ENCODE measurements around the gene EXO1. TPM values are rescaled to one million over a fixed set of nuclear protein-coding genes. Genes with fewer than 3 reads are reported as not detected.

The EXO1 gene
- total and polyA plus RNA-seq, 5 donors from 2014 or later, result 0.83 to 2.7 (median 2.0) TPM

DNA sequence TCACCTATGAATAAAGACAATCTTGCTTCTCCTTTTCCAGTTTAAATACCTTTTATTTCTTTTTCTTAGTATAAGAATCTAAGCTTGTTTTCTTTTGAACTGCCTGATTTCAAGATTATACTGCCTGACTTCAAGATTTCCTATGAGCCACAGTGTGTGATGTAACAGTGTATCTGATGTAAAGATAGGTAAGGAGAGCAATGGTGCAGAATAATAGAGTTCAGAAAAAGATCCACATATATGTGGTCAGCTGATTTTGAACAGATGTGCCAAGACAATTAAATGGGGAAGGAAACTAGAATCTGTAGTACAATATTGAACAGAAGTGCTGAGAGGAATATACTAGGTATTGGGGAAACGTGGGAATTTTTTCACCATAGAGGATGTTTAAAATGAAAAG lies 21.0 kb downstream of the EXO1 start:
- DNase-seq (no peak), ATAC-seq (ENCODE audit: low read depth in 2 of 2) (no peak)
- Histone ChIP-seq H3K4me1 (ENCODE audit: control insufficient read depth, insufficient read depth, low read length, poor library complexity, severe bottlenecking) (no peaks in the 10 kb centered on the region), H3K4me3 (ENCODE audit: low read depth, low read length) (no peak overlapping the region), H3K27me3 (ENCODE audit: control insufficient read depth, insufficient read depth, low read length) (no peaks in the 10 kb centered on the region), H3K36me3 (ENCODE audit: control insufficient read depth, insufficient read depth, low read length) (no peaks in the 10 kb centered on the region), H3K9me3 (ENCODE audit: control insufficient read depth in 2 of 2, low read length in 2 of 2) (no peaks in the 10 kb centered on the region), H3K27ac (ENCODE audit: insufficient read depth, low read length, poor library complexity, severe bottlenecking) (no peak overlapping the region)
- Mint-ChIP-seq H3K27ac (peak overlapping the region in 1 of 3 donors; percentile 3), H3K4me1 (peaks cover 0 to 5% (median 3%) of the 10 kb centered on the region in 4 donors), H3K27me3 (no peaks in the 10 kb centered on the region), H3K9me3 (peaks cover 0 to under 1% (median 0%) of the 10 kb centered on the region in 7 donors), H3K36me3 (peaks cover 5% of the 10 kb centered on the region), H3K4me3 (no peak overlapping the region)

GRCh38 chr1:241870336-241870735 lies 22.3 kb downstream of the EXO1 start:
- H3K27me3 Mint-ChIP-seq, result no peaks in the 10 kb centered on the region

DNA sequence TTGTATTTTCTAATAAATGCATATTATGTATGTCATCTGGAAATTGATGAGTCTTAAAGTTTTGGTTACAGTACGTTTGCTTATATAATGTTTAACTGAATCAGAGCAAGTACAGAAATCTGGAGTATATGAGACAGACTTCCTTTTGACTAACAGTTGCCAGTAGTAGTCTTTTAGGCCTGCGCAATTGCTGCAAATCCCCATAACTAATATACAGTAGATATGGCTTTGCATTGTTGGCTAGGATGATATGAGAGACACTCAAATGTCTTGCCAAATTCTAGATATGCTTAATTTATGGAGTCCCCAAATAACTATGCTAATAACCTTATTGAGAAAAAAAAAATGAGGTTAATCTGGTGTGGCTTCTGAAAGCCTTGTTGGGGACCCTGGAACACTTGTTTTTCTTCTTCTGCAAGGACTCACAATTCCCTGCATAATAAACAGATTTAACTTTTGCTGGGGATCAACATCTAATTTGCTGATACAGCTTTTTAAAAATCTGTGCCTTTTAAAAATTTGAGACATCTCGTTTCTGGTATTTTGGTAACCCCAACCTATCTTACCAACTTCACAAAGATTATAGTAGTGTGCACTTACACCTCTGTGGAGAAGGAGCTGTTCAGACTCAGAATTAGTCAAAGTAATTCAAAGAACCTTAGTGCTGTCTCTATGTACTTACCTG lies 22.9 kb downstream of the EXO1 start:
- Mint-ChIP-seq H3K4me1 (peaks cover 0 to 5% (median 1%) of the 10 kb centered on the region in 4 donors), H3K36me3 (peaks cover 5% of the 10 kb centered on the region), H3K27me3 (no peaks in the 10 kb centered on the region), H3K9me3 (no peaks in the 10 kb centered on the region), H3K27ac (no peak overlapping the region), H3K4me3 (no peak overlapping the region)
- Histone ChIP-seq H3K4me3 (ENCODE audit: low read depth, low read length) (no peak overlapping the region), H3K27ac (ENCODE audit: insufficient read depth, low read length, poor library complexity, severe bottlenecking) (no peak overlapping the region), H3K36me3 (ENCODE audit: control insufficient read depth, insufficient read depth, low read length) (no peaks in the 10 kb centered on the region), H3K9me3 (ENCODE audit: control insufficient read depth in 2 of 2, low read length in 2 of 2) (no peaks in the 10 kb centered on the region), H3K4me1 (ENCODE audit: control insufficient read depth, insufficient read depth, low read length, poor library complexity, severe bottlenecking) (no peaks in the 10 kb centered on the region), H3K27me3 (ENCODE audit: control insufficient read depth, insufficient read depth, low read length) (no peaks in the 10 kb centered on the region)
- ATAC-seq (ENCODE audit: low read depth in 2 of 2) (no peak), DNase-seq (no peak)

More at GRCh38 chr1:241870336-241870735, 22.3 kb downstream of the EXO1 start:
- ATAC-seq (ENCODE audit: low read depth in 2 of 2), result no peak
- Mint-ChIP-seq H3K4me3 (no peak overlapping the region), H3K36me3 (peaks cover 5% of the 10 kb centered on the region), H3K9me3 (no peaks in the 10 kb centered on the region), H3K27ac (no peak overlapping the region), H3K4me1 (peaks cover 0 to 5% (median 1%) of the 10 kb centered on the region in 4 donors)
- H3K27ac ChIP-seq (ENCODE audit: insufficient read depth, low read length, poor library complexity, severe bottlenecking), result no peak overlapping the region
- no peaks in the 10 kb centered on the region for H3K4me1 ChIP-seq (ENCODE audit: control insufficient read depth, insufficient read depth, low read length, poor library complexity, severe bottlenecking)
- no peak overlapping the region for H3K4me3 ChIP-seq (ENCODE audit: low read depth, low read length)
- DNase-seq, result no peak
- no peaks in the 10 kb centered on the region for H3K36me3 ChIP-seq (ENCODE audit: control insufficient read depth, insufficient read depth, low read length)
- no peaks in the 10 kb centered on the region for H3K27me3 ChIP-seq (ENCODE audit: control insufficient read depth, insufficient read depth, low read length)
- no peaks in the 10 kb centered on the region for H3K9me3 ChIP-seq (ENCODE audit: control insufficient read depth in 2 of 2, low read length in 2 of 2)

DNA sequence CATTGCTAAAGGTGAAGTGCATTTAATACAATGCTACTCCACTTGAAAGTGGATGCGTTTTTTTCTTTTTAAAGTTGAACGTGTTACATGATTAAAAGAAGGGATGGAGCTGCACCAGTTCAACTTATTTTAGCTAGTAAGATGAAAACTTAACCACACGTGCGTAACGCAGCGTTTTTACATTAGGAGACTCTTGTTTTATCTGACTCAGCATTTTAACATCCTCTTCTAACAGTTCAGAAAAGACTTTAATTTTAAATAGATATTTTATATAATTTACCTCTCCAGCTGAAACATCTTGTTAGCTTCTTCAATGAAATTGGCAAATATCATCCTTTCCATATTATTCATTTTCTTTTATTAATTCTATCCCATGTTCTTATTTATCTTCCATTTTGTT lies 33.4 kb downstream of the EXO1 start:
- no peaks in the 10 kb centered on the region for H3K4me1 ChIP-seq (ENCODE audit: control insufficient read depth, insufficient read depth, low read length, poor library complexity, severe bottlenecking)
- Mint-ChIP-seq H3K4me1 (peaks cover 0 to 11% (median 2%) of the 10 kb centered on the region in 4 donors), H3K27me3 (no peaks in the 10 kb centered on the region), H3K36me3 (peaks cover 6% of the 10 kb centered on the region), H3K9me3 (no peaks in the 10 kb centered on the region), H3K4me3 (no peak overlapping the region), H3K27ac (no peak overlapping the region)
- ATAC-seq (ENCODE audit: low read depth in 2 of 2), result no peak
- no peak overlapping the region for H3K4me3 ChIP-seq (ENCODE audit: low read depth, low read length)
- H3K27me3 ChIP-seq (ENCODE audit: control insufficient read depth, insufficient read depth, low read length), result no peaks in the 10 kb centered on the region
- H3K27ac ChIP-seq (ENCODE audit: insufficient read depth, low read length, poor library complexity, severe bottlenecking), result no peak overlapping the region
- no peaks in the 10 kb centered on the region for H3K9me3 ChIP-seq (ENCODE audit: control insufficient read depth in 2 of 2, low read length in 2 of 2)
- DNase-seq, result no peak
- no peaks in the 10 kb centered on the region for H3K36me3 ChIP-seq (ENCODE audit: control insufficient read depth, insufficient read depth, low read length)

DNA sequence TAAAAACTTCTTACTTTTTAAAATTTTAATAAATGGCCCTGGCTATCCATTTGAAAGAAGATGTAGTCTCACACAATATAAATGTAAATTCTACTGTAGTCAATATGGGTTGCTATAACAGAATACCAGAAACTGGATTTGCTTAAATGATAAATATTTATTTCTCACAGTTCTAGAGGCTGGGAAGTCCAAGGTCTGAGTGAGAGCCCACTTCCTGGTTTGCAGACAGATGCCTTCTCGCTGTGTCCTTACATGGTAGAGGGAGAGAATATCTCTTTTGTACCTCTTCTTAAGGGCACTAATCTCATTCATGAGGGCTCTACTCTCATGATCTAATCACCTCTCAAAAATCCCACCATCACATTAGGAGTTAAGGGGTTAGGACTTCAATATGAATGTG lies 35.2 kb downstream of the EXO1 start:
- H3K27me3 Mint-ChIP-seq, result no peaks in the 10 kb centered on the region
- no peak for ATAC-seq (ENCODE audit: low read depth in 2 of 2)
- Histone ChIP-seq H3K4me3 (ENCODE audit: low read depth, low read length) (no peak overlapping the region), H3K27me3 (ENCODE audit: control insufficient read depth, insufficient read depth, low read length) (no peaks in the 10 kb centered on the region), H3K36me3 (ENCODE audit: control insufficient read depth, insufficient read depth, low read length) (no peaks in the 10 kb centered on the region), H3K4me1 (ENCODE audit: control insufficient read depth, insufficient read depth, low read length, poor library complexity, severe bottlenecking) (no peaks in the 10 kb centered on the region), H3K27ac (ENCODE audit: insufficient read depth, low read length, poor library complexity, severe bottlenecking) (no peak overlapping the region), H3K9me3 (ENCODE audit: control insufficient read depth in 2 of 2, low read length in 2 of 2) (no peaks in the 10 kb centered on the region)
- no peak overlapping the region for H3K27ac Mint-ChIP-seq
- H3K9me3 Mint-ChIP-seq, result no peaks in the 10 kb centered on the region
- peaks cover 0 to 11% (median 0%) of the 10 kb centered on the region in 4 donors for H3K4me1 Mint-ChIP-seq
- DNase-seq, result no peak
- H3K4me3 Mint-ChIP-seq, result no peak overlapping the region
- H3K36me3 Mint-ChIP-seq, result peaks cover 6% of the 10 kb centered on the region

DNA sequence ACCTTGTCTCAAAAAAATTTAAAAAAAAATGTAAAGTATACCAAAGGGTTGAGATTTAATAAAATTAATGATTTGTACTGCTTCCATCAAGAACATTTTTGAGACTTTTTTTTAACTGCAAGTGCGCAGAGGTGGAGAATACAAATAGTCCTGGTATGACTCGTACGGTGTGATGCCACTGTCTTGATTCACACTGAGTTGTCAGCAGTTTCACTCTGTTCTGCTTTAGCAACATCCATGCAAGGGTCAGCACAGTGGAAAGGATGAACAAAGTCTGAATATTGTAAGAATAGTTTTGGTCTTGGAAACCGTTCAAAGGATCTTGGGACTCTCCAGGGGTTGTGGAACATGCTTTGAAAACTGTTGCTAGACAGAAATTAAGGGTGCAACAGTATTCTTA lies 40.2 kb downstream of the EXO1 start:
- no peaks in the 10 kb centered on the region for H3K36me3 ChIP-seq (ENCODE audit: control insufficient read depth, insufficient read depth, low read length)
- ATAC-seq (ENCODE audit: low read depth in 2 of 2) (no peak), DNase-seq (no peak)
- H3K4me1 ChIP-seq (ENCODE audit: control insufficient read depth, insufficient read depth, low read length, poor library complexity, severe bottlenecking), result no peaks in the 10 kb centered on the region
- H3K27ac ChIP-seq (ENCODE audit: insufficient read depth, low read length, poor library complexity, severe bottlenecking), result no peak overlapping the region
- H3K4me3 Mint-ChIP-seq, result no peak overlapping the region
- H3K9me3 Mint-ChIP-seq, result no peaks in the 10 kb centered on the region
- H3K4me3 ChIP-seq (ENCODE audit: low read depth, low read length), result no peak overlapping the region
- no peaks in the 10 kb centered on the region for H3K27me3 Mint-ChIP-seq
- H3K4me1 Mint-ChIP-seq, result peaks cover 0 to 11% (median under 1%) of the 10 kb centered on the region in 4 donors
- no peaks in the 10 kb centered on the region for H3K27me3 ChIP-seq (ENCODE audit: control insufficient read depth, insufficient read depth, low read length)
- no peaks in the 10 kb centered on the region for H3K9me3 ChIP-seq (ENCODE audit: control insufficient read depth in 2 of 2, low read length in 2 of 2)
- H3K36me3 Mint-ChIP-seq, result peaks cover 6% of the 10 kb centered on the region
- H3K27ac Mint-ChIP-seq, result no peak overlapping the region

DNA sequence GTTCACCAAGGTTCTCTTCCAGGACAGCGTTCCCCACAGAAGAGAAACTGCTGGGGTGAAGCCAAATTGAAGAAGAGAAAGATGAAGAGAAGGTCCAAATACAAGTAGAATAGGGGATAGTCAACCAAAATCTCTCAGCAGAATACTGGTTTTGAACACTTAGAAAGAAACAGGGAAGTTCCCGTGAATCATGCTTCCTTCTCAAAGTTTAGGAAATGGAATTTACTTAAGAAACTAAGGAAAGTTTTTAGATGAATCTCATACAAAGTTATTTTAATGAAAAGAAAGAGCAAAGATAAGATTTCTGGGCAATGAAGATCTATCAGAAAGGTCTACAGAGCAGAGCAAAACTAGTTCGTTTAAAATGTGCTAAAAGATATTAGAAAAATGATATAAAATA lies 43.3 kb downstream of the EXO1 start:
- H3K9me3 Mint-ChIP-seq, result no peaks in the 10 kb centered on the region
- Histone ChIP-seq H3K27me3 (ENCODE audit: control insufficient read depth, insufficient read depth, low read length) (no peaks in the 10 kb centered on the region), H3K9me3 (ENCODE audit: control insufficient read depth in 2 of 2, low read length in 2 of 2) (no peaks in the 10 kb centered on the region), H3K36me3 (ENCODE audit: control insufficient read depth, insufficient read depth, low read length) (no peaks in the 10 kb centered on the region), H3K4me3 (ENCODE audit: low read depth, low read length) (no peak overlapping the region), H3K4me1 (ENCODE audit: control insufficient read depth, insufficient read depth, low read length, poor library complexity, severe bottlenecking) (no peaks in the 10 kb centered on the region), H3K27ac (ENCODE audit: insufficient read depth, low read length, poor library complexity, severe bottlenecking) (no peak overlapping the region)
- ATAC-seq (ENCODE audit: low read depth in 2 of 2) (no peak), DNase-seq (no peak)
- H3K4me1 Mint-ChIP-seq, result peaks cover 0 to 6% (median under 1%) of the 10 kb centered on the region in 4 donors
- H3K27me3 Mint-ChIP-seq, result no peaks in the 10 kb centered on the region
- no peak overlapping the region for H3K4me3 Mint-ChIP-seq
- no peaks in the 10 kb centered on the region for H3K36me3 Mint-ChIP-seq
- no peak overlapping the region for H3K27ac Mint-ChIP-seq

DNA sequence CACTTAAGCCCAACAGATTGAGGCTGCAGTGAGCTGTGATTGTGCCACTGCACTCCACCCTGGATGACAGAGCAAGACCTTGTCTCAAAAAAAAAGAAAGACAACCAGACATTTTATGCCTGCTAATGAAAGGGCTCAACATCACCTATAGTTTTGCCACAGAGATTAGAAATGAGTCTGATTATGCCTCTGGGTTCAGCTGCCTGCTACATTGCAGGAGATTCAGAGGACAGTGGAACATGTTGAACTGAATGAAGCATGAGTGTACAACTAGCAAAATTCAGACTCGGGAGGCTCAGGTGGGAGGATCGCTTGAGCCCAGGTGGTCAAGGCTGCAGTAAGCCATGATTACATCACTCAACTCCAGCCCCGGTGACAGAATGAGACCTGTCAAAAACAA lies 46.0 kb downstream of the EXO1 start:
- Mint-ChIP-seq H3K9me3 (no peaks in the 10 kb centered on the region), H3K27me3 (no peaks in the 10 kb centered on the region), H3K4me1 (peaks cover 0 to 6% (median under 1%) of the 10 kb centered on the region in 4 donors), H3K27ac (no peak overlapping the region), H3K4me3 (no peak overlapping the region), H3K36me3 (no peaks in the 10 kb centered on the region)
- H3K9me3 ChIP-seq (ENCODE audit: control insufficient read depth in 2 of 2, low read length in 2 of 2), result no peaks in the 10 kb centered on the region
- H3K36me3 ChIP-seq (ENCODE audit: control insufficient read depth, insufficient read depth, low read length), result no peaks in the 10 kb centered on the region
- H3K27ac ChIP-seq (ENCODE audit: insufficient read depth, low read length, poor library complexity, severe bottlenecking), result no peak overlapping the region
- DNase-seq (no peak), ATAC-seq (ENCODE audit: low read depth in 2 of 2) (no peak)
- H3K27me3 ChIP-seq (ENCODE audit: control insufficient read depth, insufficient read depth, low read length), result no peaks in the 10 kb centered on the region
- no peak overlapping the region for H3K4me3 ChIP-seq (ENCODE audit: low read depth, low read length)
- no peaks in the 10 kb centered on the region for H3K4me1 ChIP-seq (ENCODE audit: control insufficient read depth, insufficient read depth, low read length, poor library complexity, severe bottlenecking)
